ENCODE measurements around the gene SRGAP1. TPM values are rescaled to one million over a fixed set of nuclear protein-coding genes. Genes with fewer than 3 reads are reported as not detected.

SRGAP1 gene
- total and polyA plus RNA-seq, 2 donors from 2014 or later: 1.8 to 13.5 TPM

GRCh38 chr12:63915105-63915800 lies 70.8 kb downstream of the SRGAP1 start:
- FAIRE-seq (peak; percentile 50), DNase-seq (peak in 2 of 5 donors; percentile 34 to 40)
- no peak overlapping the region for H3K4me3 ChIP-seq (ENCODE audit: low read length in 3 of 3)
- intact Hi-C loops (cut with DNase I): no loop called here
- TF ChIP-seq CTCF (IDR thresholded peaks at IDR 0.05; ENCODE audit: borderline replicate concordance, extremely low read depth, insufficient read depth): no peak
- H3K9ac ChIP-seq (ENCODE audit: low read length in 3 of 3): no peak overlapping the region
- no peaks in the 10 kb centered on the region for H3K9me3 ChIP-seq (ENCODE audit: control insufficient read depth in 2 of 3, insufficient read depth in 1 of 3, low read length in 3 of 3)
- peaks cover 9 to 31% (median 24%) of the 10 kb centered on the region in 3 donors for H3K4me1 ChIP-seq (ENCODE audit: control insufficient read depth in 2 of 3, insufficient read depth in 2 of 3, low read depth in 1 of 3, low read length in 3 of 3)
- no peaks in the 10 kb centered on the region for H3K27me3 ChIP-seq (ENCODE audit: control insufficient read depth, insufficient read depth, low read length)
- H3K36me3 ChIP-seq (ENCODE audit: control insufficient read depth in 2 of 3, insufficient read depth in 3 of 3, low read length in 3 of 3): no peaks in the 10 kb centered on the region
- H3K27ac ChIP-seq (ENCODE audit: low read depth in 2 of 2, low read length in 2 of 2): no peak overlapping the region

DNA sequence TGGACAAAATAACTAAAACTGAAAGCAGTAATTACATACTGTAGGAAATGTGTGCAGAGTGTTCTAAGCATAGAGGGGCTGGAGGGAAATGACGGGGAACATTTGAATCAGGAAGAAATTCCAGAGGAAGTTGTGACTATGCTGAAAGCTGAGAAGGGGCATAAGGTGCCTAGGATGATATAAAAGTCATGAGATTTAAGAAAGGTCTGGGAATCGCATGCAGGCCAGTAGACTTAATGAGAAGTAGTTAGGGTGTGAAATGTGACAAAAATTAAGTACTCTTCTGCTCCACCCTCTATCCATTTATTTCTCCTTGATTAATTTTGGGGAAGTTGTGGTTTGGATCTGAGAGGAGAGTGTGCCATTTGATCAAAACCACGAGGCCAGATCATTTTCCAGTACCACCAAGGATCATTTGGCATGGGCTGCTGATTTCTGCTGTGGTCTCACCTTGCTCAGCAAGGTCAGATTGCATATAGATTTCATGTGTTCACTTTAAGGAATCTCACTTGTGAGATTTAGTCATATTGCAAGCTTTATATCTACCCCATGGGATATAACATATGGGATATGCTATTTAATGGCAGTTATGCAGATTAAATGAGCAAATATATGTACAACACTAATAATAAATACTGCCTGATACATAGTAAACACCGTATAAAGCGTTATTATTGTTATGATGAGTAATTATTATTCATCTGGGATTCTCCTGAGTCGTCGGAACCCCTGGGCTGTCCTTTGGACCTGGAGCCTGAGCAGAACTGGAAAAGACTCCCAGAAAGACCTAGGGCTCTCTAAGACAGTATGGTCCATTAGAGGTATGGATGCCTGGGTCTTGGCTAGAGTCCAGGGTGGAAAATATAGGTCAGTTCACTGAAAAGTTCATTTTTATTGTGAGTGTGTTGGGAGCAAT lies 72.3 kb downstream of the SRGAP1 start:
- intact Hi-C loops (cut with DNase I): no loop called here
- Histone ChIP-seq H3K4me1 (ENCODE audit: control insufficient read depth in 2 of 3, insufficient read depth in 2 of 3, low read depth in 1 of 3, low read length in 3 of 3) (peaks cover 9 to 27% (median 24%) of the 10 kb centered on the region in 3 donors), H3K9me3 (ENCODE audit: control insufficient read depth in 2 of 3, insufficient read depth in 1 of 3, low read length in 3 of 3) (no peaks in the 10 kb centered on the region), H3K36me3 (ENCODE audit: control insufficient read depth in 2 of 3, insufficient read depth in 3 of 3, low read length in 3 of 3) (no peaks in the 10 kb centered on the region), H3K9ac (ENCODE audit: low read length in 3 of 3) (no peak overlapping the region), H3K27me3 (ENCODE audit: control insufficient read depth, insufficient read depth, low read length) (no peaks in the 10 kb centered on the region), H3K27ac (ENCODE audit: low read depth in 2 of 2, low read length in 2 of 2) (no peak overlapping the region), H3K4me3 (ENCODE audit: low read length in 3 of 3) (no peak overlapping the region)
- TF ChIP-seq CTCF (IDR thresholded peaks at IDR 0.05; ENCODE audit: borderline replicate concordance, extremely low read depth, insufficient read depth): no peak
- FAIRE-seq (no peak), DNase-seq (no peak)

- Histone ChIP-seq H3K4me1 (ENCODE audit: control insufficient read depth in 2 of 3, insufficient read depth in 2 of 3, low read depth in 1 of 3, low read length in 3 of 3) (peaks cover 9 to 27% (median 24%) of the 10 kb centered on the region in 3 donors), H3K27ac (ENCODE audit: low read depth in 2 of 2, low read length in 2 of 2) (peak overlapping the region; percentile 9 to 48)
Observed at GRCh38 chr12:63917477-63917862, 73.0 kb downstream of the SRGAP1 start.

More at GRCh38 chr12:63917477-63917862, 73.0 kb downstream of the SRGAP1 start:
- Histone ChIP-seq H3K4me3 (ENCODE audit: low read length in 3 of 3) (peak overlapping the region in 1 of 3 donors; percentile 0), H3K9ac (ENCODE audit: low read length in 3 of 3) (no peak overlapping the region), H3K9me3 (ENCODE audit: control insufficient read depth in 2 of 3, insufficient read depth in 1 of 3, low read length in 3 of 3) (no peaks in the 10 kb centered on the region), H3K36me3 (ENCODE audit: control insufficient read depth in 2 of 3, insufficient read depth in 3 of 3, low read length in 3 of 3) (no peaks in the 10 kb centered on the region), H3K27me3 (ENCODE audit: control insufficient read depth, insufficient read depth, low read length) (no peaks in the 10 kb centered on the region)
- FAIRE-seq: no peak
- TF ChIP-seq CTCF (IDR thresholded peaks at IDR 0.05; ENCODE audit: borderline replicate concordance, extremely low read depth, insufficient read depth): no peak
- DNase-seq: no peak
- intact Hi-C loops (cut with DNase I): no loop called here

Measured in kidney (tissue), 14 donors.